Measurements from ENCODE around the gene RSU1.

GRCh38 chr10:16562891-16563290, 254.3 kb downstream of the RSU1 start:
- TF ChIP-seq, protein P1, sequence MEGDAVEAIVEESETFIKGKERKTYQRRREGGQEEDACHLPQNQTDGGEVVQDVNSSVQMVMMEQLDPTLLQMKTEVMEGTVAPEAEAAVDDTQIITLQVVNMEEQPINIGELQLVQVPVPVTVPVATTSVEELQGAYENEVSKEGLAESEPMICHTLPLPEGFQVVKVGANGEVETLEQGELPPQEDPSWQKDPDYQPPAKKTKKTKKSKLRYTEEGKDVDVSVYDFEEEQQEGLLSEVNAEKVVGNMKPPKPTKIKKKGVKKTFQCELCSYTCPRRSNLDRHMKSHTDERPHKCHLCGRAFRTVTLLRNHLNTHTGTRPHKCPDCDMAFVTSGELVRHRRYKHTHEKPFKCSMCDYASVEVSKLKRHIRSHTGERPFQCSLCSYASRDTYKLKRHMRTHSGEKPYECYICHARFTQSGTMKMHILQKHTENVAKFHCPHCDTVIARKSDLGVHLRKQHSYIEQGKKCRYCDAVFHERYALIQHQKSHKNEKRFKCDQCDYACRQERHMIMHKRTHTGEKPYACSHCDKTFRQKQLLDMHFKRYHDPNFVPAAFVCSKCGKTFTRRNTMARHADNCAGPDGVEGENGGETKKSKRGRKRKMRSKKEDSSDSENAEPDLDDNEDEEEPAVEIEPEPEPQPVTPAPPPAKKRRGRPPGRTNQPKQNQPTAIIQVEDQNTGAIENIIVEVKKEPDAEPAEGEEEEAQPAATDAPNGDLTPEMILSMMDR (conservative IDR thresholded peaks at IDR 0.05) = no peak
- no peak for TF ChIP-seq ZFX (IDR thresholded peaks at IDR 0.05)

Data from C4-2B (cell line).